Body of pancreas (tissue), 4 donors: Measurements from ENCODE around the gene ADPRM.

Source experiments
- CTCF ChIP-seq, 7 experiments: fragments of 450-650 bp in 4 of 7; fragments of 200-600 bp in 3 of 7; sonication (generic) in 3 of 7; IDR thresholded peaks; one replicate each; pipeline ENCODE4 v1.5.1; 2016 to 2019; ENCODE audit warnings: antibody characterized with exemption in 7 of 7
- POLR2A ChIP-seq, 3 donors: fragments of 450-650 bp; IDR thresholded peaks; one replicate each; pipeline ENCODE4 v1.6.1; 2016; ENCODE audit warnings: antibody characterized with exemption in 3 of 3, mild to moderate bottlenecking in 2 of 3

- no peak for TF ChIP-seq CTCF (IDR thresholded peaks at IDR 0.05)
- TF ChIP-seq POLR2A (IDR thresholded peaks at IDR 0.05): no peak
These were observed 30.5 kb upstream of the ADPRM start for GRCh38 chr17:10666906-10667305.
